HEK293 (cell line): ENCODE measurements around the gene MAGEF1.

ENCODE experiments used
- CTCF ChIP-seq: fragments of 450-650 bp; formaldehyde crosslinking; IDR thresholded peaks from 2 replicates; pipeline ENCODE4 v1.5.1; 2016; ENCODE audit warnings: missing biosample characterization, missing genetic modification characterization
- HIC1 ChIP-seq: fragments of 450-650 bp; formaldehyde crosslinking; IDR thresholded peaks from 2 replicates; pipeline ENCODE4 v1.5.1; 2016; ENCODE audit warnings: missing biosample characterization, missing genetic modification characterization
- KLF9 ChIP-seq: fragments of 450-650 bp; formaldehyde crosslinking; IDR thresholded peaks from 2 replicates; pipeline ENCODE4 v1.5.1; 2016; ENCODE audit warnings: missing biosample characterization, missing genetic modification characterization, low read depth
- TRIM28 ChIP-seq: IDR thresholded peaks from 2 replicates; pipeline ENCODE4 v1.6.1; 2011; ENCODE audit warnings: low read length, control low read depth, borderline replicate concordance
- ZNF239 ChIP-seq: fragments of 450-650 bp; formaldehyde crosslinking; IDR thresholded peaks from 2 replicates; pipeline ENCODE4 v1.5.1; 2016; ENCODE audit warnings: missing biosample characterization, missing genetic modification characterization
- ZNF416 ChIP-seq: fragments of 450-650 bp; formaldehyde crosslinking; IDR thresholded peaks from 2 replicates; pipeline ENCODE4 v1.5.1; 2016; ENCODE audit warnings: missing biosample characterization, missing genetic modification characterization
- ZNF513 ChIP-seq: fragments of 450-650 bp; IDR thresholded peaks from 2 replicates; pipeline ENCODE4 v1.5.1; 2018; ENCODE audit warnings: missing biosample characterization, missing genetic modification characterization
- ZNF558 ChIP-seq: fragments of 450-650 bp; formaldehyde crosslinking; IDR thresholded peaks from 2 replicates; pipeline ENCODE4 v1.5.1; 2016; ENCODE audit warnings: missing biosample characterization, missing genetic modification characterization
- ZSCAN5A ChIP-seq: fragments of 450-650 bp; formaldehyde crosslinking; IDR thresholded peaks from 2 replicates; pipeline ENCODE4 v1.5.1; 2016; ENCODE audit warnings: missing biosample characterization, missing genetic modification characterization

GRCh38 chr3:184724699-184725098, 12.8 kb upstream of the MAGEF1 start:
- TF ChIP-seq CTCF (tag by site-specific recombination) = no peak
- no peak for TF ChIP-seq ZNF416 (tag by site-specific recombination)
- TF ChIP-seq HIC1 (tag by site-specific recombination) = no peak
- no peak for TF ChIP-seq ZNF239
- TF ChIP-seq ZNF513 = no peak
- no peak for TF ChIP-seq ZSCAN5A (tag by site-specific recombination)
- no peak for TF ChIP-seq KLF9 (tag by site-specific recombination)
- TF ChIP-seq TRIM28 = no peak
- no peak for TF ChIP-seq ZNF558
